GM18499 (cell line): ENCODE results near the gene SCN8A.
"Not testable (repeated sequence)": the region's sequence is repeated elsewhere in the genome, so short reads cannot be mapped to it uniquely, and the experiment has no call there.

Experiments
- ATAC-seq: cut with Tn5 transposase; IDR thresholded peaks from one replicate; pipeline ENCODE4 v1.9.1; 2021; ENCODE audit warnings: moderate number of reproducible peaks; ENCODE audit not compliant: insufficient read depth, unreplicated experiment

The SCN8A gene

DNA sequence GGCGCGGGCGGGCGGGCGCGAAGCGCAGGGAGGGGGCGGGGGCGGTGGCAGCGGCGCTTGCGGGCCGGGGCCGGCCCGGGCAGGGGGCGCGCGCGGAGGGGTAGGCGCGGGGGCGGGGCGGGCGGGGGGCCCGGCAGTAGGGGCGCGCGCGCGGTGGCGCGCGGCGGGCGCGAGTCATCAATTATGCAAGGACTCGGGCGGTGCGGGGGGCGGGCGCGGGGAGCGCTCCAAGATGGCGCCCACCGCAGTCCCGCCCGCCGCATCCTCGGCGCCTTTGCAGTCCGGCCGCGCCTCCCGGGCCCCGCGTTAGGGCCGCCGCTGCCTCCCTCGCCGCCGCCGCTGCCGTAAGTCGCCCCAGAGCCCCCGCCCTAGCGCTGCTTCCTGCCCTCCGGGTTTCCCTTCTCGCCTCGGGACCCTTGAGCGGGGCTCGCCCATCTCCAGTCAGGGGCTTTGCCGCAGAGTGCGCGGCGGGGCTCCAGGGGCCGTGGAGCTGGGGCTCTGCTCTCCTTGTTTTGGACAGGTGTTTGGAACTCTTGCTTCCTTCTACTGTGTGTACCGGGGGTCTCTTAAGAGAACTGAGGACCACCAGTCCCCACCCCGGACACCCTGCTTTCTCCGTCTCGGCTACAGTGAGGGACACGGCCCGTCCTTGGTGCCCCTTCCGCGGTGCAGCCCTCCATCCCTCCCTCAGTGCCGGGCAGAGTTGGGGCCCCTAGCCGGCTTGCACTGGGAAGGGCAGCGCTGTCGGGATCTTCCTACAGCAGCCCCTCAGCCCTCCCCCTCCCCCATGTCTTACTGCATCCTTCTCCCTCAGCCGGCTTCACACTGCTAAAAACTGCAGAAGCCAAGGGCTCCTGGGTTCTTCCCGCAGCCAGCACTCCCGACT, at the start of gene SCN8A:
Gene SCN8A, plus strand, starts transcription at position 218 of the 886 bp plus-strand sequence. CDS start 71,585 bp downstream, outside the sequence.
- ATAC-seq = no peak

GRCh38 chr12:51546097-51546496, 44.9 kb upstream of the SCN8A start:
- no peak for ATAC-seq

- no peak for ATAC-seq
Measured at GRCh38 chr12:51547606-51548005, 43.4 kb upstream of the SCN8A start.

GRCh38 chr12:51548241-51548640, 42.8 kb upstream of the SCN8A start:
- ATAC-seq = no peak

DNA sequence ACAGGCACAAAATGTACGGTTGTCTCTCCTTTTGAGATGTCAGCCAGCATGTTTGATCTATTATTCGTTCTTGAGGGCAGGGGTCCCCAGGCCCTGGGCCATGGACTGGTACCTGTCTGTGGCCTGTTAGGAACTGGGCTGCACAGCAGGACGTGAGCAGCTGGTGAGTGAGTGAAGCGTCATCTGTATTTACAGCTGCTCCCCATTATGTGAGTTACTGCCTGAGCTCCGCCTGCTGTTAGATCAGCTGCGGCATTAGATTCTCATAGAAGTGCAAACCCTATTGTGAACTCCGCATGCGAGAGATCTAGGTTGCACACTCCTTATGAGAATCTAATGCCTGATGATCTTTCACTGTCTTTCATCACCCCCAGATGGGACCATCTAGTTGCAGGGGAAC, 41.4 kb upstream of the SCN8A start:
- no peak for ATAC-seq

DNA sequence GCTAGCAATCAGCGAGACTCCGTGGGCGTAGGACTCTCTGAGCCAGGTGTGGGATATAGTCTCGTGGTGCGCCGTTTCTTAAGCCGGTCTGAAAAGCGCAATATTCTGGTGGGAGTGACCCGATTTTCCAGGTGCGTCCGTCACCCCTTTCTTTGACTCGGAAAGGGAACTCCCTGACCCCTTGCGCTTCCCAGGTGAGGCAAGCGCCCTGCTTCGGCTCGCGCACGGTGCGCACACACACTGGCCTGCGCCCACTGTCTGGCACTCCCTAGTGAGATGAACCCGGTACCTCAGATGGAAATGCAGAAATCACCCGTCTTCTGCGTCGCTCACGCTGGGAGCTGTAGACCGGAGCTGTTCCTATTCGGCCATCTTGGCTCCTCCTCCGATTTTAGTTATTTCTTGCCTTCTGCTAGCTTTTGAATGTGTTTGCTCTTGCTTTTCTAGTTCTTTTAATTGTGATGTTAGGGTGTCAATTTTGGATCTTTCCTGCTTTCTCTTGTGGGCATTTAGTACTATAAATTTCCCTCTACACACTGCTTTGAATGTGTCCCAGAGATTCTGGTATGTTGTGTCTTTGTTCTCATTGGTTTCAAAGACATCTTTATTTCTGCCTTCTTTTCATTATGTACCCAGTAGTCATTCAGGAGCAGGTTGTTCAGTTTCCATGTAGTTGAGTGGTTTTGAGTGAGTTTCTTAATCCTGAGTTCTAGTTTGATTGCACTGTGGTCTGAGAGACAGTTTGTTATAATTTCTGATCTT, 22.6 kb upstream of the SCN8A start:
- not testable (repeated sequence) for ATAC-seq

DNA sequence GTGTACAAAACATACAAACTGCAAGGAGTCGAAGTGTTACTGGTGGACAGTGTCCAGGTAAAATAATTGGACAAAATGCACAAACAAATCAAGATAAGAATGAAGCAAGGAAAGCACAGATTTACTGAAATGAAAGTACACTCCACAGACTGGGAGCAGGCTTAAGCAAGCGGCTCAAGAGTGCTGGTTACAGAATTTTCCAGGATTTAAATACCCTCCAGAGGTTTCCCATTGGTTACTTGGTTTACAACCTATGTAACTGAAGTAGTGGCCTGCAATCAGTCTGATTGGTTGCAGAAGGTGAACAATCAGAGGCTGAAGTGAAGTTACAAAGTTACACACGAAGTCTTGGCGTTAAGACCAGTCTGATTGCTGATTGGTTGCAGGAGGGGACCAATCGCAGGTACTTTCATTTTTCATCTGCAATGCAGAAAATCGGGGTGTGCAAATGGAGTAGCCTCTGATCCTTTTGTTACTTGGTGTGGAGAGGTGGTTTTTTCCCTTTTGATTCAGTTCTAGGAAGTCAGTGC, 11.6 kb upstream of the SCN8A start:
- no peak for ATAC-seq

GRCh38 chr12:51589060-51589459, 2.0 kb upstream of the SCN8A start:
- ATAC-seq = no peak

- ATAC-seq = no peak
Measured at GRCh38 chr12:51589557-51590176, 1.4 kb upstream of the SCN8A start.

DNA sequence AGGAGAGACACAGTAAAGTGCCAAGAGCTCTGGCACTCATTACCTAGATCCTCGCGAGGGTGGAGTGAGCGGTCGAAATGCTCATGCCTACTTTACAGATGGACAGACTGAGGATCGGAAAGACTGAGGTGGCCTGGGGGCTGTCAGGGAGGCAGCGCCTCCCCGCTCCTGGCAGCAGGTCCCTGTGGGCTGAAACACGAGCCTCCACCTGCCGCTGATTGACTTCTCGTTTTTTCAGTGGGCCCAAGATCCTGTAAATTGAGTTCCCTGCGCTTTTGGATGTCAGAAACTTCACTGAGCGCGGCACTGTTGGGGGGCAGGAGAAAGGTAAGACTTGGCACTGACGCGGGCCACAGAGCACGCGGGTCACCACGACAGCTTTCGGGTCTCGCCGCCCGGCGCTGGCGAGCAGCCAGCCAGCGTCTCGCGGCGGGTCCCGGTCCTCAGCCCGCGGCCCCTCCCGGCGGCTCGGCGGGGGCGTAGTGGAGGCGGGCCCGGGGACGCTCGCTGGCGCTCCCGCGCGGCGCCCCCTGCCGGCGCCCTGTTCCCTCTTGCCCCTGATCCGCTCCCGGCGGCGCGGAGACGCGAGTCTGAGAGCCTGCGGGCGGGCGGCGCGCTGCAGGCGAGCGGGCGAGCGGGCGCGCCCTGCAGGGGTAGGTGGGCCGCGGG, 552 bp upstream of the SCN8A start:
- ATAC-seq = no peak

- no peak for ATAC-seq
Measured at GRCh38 chr12:51592034-51592705, 1.1 kb downstream of the SCN8A start.

GRCh38 chr12:51593021-51593420, 2.0 kb downstream of the SCN8A start:
- ATAC-seq = no peak

DNA sequence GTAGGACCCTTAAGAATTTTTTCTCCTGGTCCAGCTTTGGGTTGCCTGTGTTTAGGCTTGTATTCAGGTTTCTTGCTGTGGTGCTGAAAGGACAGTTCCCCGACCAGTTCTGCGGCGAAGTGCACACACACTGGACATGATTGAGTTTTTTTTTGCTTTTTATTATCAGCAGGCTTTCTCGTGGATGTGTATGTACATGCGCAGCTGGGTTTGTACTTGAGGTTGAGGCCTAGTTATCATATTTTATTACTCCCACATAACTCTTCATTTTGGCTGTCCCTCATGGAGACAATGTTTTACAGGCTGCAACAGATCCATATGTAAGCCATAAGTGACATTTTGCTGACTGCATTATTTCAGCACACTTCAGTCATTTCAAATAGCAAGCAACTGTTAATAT, 2.5 kb downstream of the SCN8A start:
- ATAC-seq = no peak

- no peak for ATAC-seq
Measured at GRCh38 chr12:51598156-51598555, 7.1 kb downstream of the SCN8A start.

DNA sequence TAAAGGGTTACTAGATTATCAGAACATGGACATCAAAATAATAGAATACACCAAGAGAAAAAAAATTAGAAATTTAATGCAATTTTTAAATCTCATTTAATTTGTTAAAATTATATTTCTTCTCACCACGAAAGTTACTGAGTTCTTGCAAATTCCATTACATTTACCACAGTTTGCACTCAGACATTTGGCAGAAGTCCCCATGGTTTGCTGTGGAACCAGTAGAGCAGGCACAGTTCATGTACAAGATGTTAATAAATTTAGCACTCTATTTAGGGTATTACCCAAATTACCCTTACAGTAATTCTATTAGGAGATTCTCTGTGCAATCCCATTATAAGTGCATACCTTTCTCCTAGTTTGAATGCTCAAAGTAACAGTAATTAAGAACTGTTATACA, 9.7 kb downstream of the SCN8A start:
- ATAC-seq = no peak

DNA sequence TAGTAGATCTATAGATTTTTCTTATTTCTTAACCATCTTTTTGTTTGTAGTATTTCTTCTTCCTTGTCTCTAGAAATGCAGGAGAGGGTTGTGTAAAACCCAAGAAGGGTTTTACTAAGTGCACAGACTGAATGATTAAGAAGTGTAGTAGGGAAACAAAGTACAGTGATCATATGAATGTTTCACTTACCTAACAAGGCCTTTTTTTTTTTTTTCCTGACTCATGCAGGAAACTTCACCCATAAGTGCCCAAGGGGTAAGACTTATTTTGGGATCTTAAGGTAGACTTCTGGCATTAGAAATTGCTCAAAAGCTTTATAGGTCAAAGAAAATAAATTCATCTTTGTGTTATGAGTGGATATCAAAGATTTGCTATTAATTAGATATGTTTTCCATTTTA, 10.2 kb downstream of the SCN8A start:
- no peak for ATAC-seq

DNA sequence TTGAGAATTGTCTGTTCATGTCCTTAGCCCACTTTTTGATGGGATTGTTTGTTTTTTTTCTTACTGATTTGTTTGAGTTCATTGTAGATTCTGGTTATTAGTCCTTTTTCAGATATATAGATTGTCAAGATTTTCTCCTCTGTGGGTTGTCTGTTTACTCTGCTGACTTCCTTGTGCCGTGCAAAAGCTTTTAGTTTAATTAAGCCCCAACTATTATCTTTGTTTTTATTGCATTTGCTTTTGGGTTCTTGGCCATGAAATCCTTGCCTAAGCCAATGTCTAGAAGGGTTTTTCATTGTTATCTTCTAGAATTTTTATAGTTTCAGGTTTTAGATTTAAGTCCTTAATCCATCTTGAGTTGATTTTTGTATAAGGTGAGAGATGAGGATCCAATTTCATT, 14.9 kb downstream of the SCN8A start:
- ATAC-seq = not testable (repeated sequence)

- not testable (repeated sequence) for ATAC-seq
Measured at GRCh38 chr12:51607197-51607596, 16.2 kb downstream of the SCN8A start.

GRCh38 chr12:51620448-51620847, 29.4 kb downstream of the SCN8A start:
- ATAC-seq = no peak
